GM19324 (cell line): ENCODE results near the gene MSH6.

Experiments
- ATAC-seq: cut with Tn5 transposase; IDR thresholded peaks from one replicate; pipeline ENCODE4 v1.9.1; 2021; ENCODE audit warnings: mild to moderate bottlenecking, moderate library complexity; ENCODE audit not compliant: unreplicated experiment, low FRiP score

The MSH6 gene

GRCh38 chr2:47782671-47783485 lies at the start of gene MSH6:
TSS of gene MSH6 (plus strand) at chr2:47783145. CDS start at chr2:47783234, 89 bp downstream.
- ATAC-seq: peak; percentile 94

DNA sequence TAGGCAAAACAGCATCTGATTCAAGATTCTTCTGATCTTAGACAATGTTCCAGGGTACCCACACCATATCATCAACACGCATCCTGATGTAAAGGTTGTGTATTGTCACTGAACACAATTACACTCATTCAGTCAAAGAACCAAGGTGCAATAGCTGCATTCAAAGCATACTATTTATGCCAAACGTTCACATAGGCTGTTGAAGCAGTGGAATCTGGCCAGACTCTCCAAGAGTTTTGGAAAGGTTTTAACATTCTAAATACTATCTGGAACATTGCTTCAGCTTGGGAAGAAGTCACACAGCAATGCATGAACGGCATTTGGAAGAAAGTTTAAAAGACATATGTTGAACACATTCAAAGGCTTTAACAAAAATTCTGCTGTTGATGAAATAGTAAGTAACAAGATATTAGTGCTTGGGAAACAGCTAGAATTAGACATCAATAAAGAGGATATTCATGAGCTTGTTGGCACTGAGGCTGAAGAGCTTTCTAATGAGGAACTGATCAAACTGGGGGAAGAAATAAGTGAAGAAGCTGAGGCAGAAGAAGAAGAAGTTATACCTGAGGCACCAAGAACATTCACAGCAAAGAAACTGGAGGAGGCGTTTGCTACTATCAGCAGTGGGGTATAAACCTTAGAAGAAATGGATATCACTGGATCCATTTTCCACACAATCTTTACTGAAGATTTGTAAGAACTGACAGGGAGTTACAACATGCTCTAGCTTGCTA lies 47.6 kb upstream of the MSH6 start:
- no peak for ATAC-seq

DNA sequence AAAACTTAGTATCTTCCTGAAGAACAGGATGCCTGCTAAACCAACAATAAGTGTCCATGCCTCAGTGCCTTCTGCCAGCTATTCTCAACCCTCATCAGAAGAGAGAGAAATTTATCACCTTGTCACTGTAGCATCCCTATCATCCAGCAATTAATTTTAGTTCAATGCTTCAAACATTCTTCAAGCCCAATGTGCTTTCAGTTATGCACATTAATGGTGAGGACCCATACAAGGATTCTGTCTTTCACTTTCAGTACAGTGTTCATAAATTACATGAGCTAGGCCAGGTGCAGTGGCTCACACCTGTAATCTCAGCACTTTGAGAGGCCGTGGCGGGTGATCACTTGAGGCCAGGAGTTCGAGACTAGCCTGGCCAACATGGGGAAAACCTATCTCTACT lies 47.0 kb upstream of the MSH6 start:
- no peak for ATAC-seq

DNA sequence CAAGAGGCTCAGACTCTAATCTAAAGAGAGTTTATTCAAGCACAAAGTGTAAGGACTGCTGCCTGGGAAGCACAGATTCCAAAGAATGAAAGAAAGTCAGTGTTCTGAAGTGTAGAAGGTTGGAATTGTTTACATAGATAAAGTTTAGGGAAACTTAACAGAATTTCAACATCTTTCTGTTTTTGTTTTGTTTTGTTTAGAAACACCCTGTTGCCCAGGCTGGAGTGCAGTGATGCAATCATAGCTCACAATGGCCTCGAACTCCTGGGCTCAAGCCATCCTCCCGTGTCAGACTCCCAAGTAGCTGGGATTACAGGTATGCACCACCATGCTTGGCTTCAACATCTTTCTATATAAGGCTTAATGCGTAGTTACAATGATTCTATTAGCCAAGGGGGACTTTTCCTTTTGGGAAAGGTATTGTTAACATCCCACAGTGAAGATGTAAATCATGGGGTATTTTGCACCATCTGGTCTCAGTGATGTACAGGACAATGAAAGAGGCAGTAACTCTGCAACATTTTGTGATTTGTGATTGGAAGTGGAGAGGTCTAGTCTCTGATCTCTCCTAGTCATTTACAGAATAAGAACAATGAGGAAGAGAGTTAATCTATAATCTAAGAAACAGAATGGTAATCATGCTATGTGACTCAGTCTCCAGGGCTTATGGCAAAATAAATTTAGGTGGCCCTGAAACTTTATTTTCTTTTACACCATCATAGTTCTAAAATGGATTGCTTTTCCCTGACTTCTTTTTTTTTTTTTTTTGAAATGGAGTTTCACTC lies 45.6 kb upstream of the MSH6 start:
- ATAC-seq: no peak

DNA sequence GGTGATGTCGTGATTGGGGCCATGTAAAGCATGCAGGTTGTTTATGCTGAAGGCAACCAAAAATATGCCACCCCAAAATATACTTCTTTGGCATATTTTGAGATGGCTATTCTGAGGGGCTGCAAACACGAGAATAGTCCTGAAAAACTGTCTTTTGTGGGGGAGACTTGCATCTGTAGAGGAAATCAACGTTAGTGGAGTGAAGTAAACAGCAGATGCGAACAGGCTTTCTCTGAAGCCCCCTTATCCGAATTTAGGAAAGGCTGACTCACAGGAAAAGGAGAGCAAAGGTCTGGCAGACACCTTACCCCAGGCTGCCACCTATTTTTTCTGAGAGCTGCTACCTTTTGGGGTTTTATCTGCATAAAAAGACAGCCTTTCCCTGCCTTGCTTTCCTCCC lies 44.6 kb upstream of the MSH6 start:
- ATAC-seq: no peak

DNA sequence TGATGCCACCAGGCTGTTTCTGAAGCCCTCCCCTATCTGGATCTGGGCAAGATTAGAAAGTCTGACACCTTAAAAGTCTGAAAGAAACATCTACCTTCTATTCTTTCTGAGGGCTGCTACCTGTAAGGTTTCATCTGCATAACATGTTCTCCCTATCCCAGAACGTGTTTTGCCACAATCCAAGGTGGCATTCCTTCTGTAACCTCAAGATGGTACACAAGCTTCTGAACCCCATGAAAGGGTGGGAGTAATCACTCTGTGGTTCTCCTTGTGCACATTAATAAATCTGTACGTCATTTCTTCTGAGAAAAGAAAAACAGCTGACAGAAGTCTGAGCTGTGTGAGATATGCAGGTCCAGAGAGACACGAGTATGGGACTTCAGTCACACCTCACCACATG lies 41.8 kb upstream of the MSH6 start:
- ATAC-seq: no peak

DNA sequence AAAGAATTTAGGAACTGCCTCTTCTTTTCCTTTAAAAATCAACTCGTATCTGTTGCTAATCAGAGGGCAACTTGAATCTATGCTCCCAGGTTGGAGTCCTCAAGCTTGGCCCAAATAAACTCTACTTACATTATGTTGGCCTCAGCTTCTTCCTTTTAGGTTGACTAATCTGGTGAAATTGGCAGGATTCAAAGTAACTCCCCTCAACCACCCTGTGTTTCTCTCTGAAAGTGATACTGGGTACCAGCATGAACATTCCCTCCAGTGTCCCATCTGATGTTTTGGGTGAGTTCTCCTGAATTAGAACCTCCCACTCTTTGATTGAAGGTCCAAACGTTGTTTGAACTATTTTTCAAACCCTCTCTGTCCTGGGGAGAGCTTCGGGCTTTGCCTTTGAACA lies 41.3 kb upstream of the MSH6 start:
- no peak for ATAC-seq

GRCh38 chr2:47744074-47744473 lies 38.9 kb upstream of the MSH6 start:
- no peak for ATAC-seq

DNA sequence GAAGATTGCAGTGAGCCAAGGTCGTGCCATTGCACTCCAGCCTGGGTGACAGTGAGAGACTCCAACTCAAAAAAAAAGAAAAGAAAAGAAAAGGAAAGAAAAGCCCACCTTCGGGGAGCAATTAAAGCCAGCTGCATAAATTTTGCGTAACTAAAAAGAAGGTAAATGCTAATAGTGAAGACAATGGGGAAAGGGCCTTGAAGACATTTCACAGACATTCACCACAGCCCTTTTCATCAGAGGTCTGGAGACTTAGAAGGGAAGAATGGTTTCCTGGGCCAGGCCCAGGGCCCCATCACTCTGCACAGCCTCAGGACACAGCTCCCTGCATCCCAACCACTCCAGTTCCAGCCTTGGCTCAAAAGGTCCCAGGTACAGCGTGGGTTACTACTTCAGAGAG lies 35.1 kb upstream of the MSH6 start:
- no peak for ATAC-seq

DNA sequence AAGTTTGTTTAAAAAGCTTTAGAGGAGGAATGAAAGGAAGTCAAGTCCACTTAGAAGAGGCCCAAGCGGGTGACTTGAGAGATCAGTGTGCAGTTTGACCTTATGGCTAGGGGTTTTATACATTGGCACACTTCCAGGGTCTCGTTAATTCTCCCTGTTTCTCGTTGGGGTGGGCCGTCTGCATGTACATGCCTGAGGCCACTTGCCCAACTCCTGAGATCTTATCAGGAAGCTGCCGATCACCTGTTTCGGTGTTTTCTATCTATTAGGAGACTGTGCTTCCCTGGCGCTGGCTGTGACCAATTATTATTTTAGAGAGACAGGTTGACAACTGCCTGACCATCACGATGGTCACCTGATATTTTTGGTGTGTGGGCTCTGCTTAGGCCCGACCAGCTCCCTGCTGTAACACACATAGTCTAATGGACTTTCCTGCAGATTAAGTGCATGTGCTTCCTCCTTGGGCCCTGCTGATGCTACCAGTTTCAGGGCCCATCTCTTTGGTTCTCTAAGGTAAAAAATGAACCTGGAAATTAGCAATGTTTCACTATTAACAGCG lies 31.0 kb upstream of the MSH6 start:
- ATAC-seq: peak; percentile 40

DNA sequence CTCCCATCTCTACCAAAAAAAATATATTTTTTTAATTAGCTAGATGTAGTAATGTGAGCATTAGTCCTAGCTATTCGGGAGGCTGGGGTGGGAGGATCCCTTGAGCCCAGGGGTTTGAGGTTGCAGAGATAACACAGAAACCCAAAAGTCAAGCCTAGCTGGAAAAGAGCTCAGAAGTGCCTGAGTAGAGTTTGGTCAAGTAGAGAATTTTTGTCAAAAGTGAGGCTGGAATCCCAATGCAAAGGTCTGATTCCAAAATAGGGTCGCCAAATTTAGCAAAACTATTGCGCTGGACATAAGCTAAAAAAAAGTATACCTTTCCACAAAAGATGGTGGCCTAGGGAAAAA lies 15.5 kb upstream of the MSH6 start:
- no peak for ATAC-seq

GRCh38 chr2:47767880-47768609 lies 14.9 kb upstream of the MSH6 start:
- peak; percentile 67 for ATAC-seq

GRCh38 chr2:47769318-47769717 lies 13.6 kb upstream of the MSH6 start:
- no peak for ATAC-seq

DNA sequence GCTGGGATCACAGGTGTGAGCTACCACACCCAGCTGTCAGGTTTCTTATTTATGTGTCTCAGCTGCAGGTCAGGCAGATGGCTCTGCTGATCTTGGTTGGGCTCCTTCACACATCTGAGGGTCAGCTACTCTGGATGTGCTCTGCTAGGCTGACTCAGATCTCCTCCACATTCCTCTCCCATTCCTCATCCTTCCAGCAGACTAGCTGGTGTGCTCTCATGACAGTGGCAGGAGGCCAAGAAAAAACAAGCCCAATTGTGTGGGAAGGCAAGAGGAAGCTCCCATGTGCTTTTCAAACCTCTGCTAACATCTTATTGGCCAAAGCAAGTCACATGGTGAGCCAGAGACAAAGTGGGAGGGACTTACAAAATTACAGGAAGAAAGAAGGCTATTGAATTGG lies 11.7 kb upstream of the MSH6 start:
- ATAC-seq: no peak

- no peak for ATAC-seq
These were observed 10.6 kb upstream of the MSH6 start for GRCh38 chr2:47772343-47772742.

DNA sequence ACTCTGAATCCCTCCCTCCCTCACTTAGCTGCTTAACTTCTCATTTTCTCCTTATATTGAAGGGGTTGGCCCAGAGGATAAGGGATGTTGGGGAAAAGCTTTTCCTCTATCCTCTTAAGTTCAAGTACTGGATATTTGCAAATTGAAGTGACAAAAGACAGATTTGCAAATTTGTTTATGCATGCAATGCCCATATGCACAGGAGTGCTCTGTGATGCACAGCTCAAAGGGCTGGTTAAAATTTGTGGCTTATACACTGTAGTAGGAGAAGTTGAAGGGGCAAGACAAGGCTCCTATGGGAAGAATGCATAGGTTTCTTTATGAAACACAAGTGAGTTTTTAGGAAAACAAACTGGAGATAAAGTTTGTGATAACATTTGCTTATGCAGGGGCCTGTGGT lies 8.4 kb upstream of the MSH6 start:
- no peak for ATAC-seq

DNA sequence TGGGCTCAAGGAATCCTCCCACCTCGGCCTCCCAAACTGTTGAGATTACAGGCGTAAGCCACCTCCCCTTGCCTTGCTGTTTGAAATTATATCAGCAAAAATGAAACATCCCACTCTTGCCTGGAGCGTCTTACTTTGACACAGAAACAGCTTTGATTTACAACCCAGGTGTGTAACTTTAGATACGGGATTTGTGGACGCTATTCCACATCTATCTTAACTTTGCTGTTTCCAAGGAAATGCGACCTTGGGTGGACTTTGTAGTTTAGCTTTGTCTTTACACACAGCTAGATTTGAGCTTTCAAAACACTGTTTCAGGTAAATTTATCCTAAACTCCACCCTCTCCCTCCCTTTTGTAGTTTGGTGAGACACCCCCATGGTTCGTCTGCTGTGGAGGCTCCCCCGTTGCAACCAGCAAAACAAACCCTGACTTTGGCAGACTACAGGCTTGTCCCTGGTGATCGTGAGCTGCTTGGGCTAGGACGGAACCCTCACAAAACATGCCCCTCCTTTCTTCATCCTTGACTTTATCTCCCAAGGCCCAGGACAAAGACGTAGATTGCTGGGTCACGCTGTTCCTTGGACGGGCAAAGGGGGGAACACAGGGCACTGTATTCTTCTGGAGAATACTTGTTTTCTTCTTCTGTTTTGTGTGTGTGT lies 5.5 kb upstream of the MSH6 start:
- no peak for ATAC-seq

- no peak for ATAC-seq
These were observed 4.1 kb upstream of the MSH6 start for GRCh38 chr2:47778698-47779425.

DNA sequence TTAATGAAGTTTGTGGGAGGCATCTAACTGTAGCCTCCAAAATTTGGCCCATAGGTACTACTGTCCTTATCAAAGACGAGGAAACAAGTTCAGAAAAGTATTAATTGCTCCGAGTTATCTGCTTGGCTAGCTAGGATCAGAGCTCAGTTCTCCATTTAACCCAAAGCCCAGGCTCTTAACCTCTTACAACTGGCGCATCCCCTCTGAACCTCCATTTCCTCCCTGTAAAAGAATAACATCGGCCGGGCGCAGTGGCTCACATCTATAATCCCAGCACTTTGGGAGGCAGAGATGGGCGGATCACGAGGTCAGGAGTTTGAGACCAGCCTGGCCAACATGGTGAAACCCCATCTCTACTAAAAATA lies 3.5 kb upstream of the MSH6 start:
- ATAC-seq: no peak

DNA sequence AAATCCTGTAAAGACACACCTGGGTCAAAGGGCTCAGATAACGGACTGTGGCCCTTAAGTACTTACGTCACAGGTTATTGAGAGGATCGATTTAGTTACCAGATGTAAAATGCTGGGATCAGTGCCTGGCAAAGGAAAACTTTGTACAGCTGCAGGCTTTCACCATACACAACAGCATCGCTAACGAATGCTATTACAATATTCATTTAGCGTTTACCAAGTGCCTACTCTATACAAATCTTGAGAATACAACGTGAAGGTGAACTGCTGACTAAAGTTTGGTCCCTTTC lies 619 bp upstream of the MSH6 start:
- no peak for ATAC-seq
